GM10266 (cell line): ENCODE measurements around the gene IRF3.

Experiments
- DNase-seq: peaks from one replicate; pipeline ENCODE4 v3.0.0; 2012; ENCODE audit errors: extremely low spot score
- TF ChIP-seq, protein P1 (sequence below): IDR thresholded peaks from 2 replicates; pipeline ENCODE4 v1.5.1; 2012; ENCODE audit warnings: mild to moderate bottlenecking, low read depth; ENCODE audit not compliant: control insufficient read depth, insufficient read depth; ENCODE audit errors: missing control alignments

IRF3 gene

DNA sequence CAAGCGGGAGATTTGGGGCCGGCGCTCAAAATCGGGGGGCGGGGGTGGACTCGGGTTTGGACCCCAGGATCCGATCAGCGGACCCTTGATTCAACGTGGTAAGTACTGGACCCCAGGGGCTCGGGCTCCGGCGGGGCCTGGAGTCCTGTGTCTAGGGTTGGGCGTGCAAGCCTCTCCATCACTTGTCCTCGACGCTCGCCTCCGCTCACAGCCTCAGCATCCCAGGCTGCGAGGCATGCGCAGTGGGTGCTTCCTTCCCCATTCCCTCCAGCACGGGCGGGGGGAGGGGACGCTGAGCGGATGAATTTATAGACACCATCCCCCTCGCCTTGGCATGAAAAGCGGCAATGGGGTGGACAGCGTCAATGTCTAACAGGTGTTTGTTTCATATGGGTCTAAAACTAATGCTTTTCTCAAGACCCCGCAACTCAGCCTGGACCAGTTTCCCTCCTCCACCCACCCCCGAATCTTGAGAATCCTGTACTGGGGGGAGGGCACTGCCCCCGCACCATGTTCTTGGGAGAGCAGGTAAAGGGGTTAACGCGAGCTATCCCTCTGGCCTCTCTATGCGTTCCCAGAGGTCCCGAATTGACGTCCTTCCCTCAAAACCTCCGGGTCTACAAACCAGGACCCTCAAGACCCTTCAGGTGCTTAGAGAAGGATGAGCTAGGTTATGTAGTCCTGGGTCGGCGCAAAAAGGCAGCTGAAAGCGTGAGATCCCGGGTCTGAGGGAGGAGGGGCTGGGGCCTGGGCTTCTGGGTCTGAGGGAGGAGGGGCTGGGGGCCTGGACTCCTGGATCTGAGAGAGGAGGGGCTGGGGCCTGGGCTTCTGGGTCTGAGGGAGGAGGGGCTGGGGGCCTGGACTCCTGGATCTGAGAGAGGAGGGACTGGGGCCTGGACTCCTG, 25.8 kb upstream of the IRF3 start:
- no peak for DNase-seq
- TF ChIP-seq, protein P1, sequence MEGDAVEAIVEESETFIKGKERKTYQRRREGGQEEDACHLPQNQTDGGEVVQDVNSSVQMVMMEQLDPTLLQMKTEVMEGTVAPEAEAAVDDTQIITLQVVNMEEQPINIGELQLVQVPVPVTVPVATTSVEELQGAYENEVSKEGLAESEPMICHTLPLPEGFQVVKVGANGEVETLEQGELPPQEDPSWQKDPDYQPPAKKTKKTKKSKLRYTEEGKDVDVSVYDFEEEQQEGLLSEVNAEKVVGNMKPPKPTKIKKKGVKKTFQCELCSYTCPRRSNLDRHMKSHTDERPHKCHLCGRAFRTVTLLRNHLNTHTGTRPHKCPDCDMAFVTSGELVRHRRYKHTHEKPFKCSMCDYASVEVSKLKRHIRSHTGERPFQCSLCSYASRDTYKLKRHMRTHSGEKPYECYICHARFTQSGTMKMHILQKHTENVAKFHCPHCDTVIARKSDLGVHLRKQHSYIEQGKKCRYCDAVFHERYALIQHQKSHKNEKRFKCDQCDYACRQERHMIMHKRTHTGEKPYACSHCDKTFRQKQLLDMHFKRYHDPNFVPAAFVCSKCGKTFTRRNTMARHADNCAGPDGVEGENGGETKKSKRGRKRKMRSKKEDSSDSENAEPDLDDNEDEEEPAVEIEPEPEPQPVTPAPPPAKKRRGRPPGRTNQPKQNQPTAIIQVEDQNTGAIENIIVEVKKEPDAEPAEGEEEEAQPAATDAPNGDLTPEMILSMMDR = no peak

DNA sequence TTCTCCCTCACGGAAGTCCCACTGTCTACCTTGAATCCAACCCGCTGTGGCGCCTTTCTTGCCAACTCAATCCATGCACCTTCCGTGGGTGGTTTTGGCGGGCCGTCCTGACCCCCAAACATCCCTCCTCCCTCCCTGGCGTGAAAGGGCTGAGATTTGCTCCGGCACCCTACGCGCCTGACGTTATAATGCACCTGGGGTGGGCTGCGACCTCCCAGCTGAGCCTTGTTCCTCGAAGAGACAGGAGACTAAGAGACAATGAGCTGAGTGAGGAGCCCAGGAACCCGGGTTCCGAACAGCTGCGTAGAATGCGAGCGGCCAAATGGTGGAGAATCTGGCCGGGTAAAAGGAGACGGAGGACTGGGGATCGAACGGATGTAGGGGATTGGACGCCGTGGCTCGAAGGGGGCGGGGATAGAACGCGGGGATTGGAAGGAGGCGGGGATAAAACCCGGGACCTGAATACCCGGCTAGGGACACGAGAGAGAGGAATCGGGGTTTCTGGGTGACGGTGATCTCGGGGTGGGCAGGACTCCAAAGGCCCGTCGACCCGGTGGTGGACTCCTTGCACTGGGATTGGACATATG, 25.1 kb upstream of the IRF3 start, which contains the start of gene CPT1C:
CPT1C (plus strand) TSS at position 461 of the 587 bp plus-strand sequence. CDS start 1,137 bp downstream, outside the sequence.
- no peak for DNase-seq
- TF ChIP-seq, protein P1 = no peak

DNA sequence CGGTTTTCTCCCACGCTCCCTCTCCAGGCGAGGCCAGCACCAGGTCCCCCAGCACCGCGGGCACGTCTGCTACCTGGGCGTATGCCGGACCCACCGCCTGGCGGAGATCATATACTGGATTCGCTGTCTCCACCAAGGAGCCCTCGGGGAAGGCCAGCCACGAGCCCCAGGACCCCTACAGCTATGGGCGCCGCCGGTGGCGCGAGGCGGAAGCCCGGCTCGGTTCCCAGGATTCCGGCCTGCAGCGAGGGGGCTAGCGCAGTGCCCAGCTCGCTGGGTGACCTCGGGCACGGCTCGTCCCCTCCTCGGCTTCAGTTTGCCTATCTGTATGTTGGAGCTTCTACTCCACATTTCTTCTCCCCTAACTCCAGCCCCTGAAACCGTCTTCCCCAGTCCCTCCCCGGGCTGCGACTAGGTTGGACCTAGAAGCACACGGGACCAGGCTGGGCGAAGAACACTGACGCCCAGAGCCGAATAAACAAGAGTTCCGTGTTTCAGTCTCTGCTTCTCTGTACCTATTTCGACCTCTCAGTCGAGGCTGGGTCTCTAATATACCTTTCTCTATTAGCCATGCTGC, 24.5 kb upstream of the IRF3 start:
- TF ChIP-seq, protein P1 = no peak
- DNase-seq = no peak

DNA sequence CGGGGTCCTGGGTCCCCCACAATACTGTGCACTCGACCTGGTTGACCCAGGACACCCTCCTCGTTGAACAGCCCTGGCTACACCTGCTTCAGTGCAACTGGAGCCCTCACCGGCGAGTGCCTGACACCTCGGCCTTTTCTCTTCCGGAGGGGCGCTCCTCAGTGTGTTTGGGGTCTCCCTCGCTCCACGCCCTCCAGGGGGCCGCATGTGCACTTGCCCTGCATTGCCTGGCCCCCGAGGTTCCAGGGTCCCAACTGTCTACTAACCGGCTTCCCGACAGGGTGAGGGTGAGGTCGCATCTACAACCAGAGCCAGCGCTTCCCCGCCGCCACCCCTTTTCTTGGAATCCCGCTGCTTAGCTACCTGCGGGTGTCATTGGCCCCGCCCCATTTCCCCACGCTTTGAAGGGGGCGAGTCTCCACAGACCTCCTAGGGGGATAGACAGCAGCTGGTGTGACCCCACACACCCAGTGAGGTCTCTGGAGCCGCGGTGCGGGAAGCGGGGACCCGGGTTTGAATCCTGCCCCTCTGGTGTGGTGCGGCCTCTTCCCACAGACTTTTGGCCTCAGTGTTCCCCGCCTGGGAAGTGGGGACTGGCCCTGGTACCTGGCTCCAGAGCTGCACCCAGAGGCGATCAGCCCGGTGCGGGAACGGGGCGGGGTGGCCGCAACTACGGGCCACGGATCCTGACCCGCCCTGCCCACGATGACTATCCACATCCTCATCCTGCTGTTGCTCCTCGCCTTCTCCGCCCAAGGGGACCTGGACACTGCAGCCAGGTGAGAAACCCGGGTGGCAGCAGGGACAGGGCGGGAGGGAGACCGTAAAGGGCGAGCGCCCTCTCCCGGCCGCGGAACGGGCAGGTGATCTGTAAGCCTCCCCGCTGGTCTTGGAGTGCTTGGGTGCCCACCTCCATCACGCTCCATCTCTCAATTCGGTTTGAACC, 23.7 kb upstream of the IRF3 start, which contains the start of gene ADM5:
ADM5 (plus strand) TSS at position 462 of the 946 bp plus-strand sequence; CDS start at position 706, 244 bp downstream.
- DNase-seq = peak; percentile 56
- TF ChIP-seq, protein P1 = no peak

DNA sequence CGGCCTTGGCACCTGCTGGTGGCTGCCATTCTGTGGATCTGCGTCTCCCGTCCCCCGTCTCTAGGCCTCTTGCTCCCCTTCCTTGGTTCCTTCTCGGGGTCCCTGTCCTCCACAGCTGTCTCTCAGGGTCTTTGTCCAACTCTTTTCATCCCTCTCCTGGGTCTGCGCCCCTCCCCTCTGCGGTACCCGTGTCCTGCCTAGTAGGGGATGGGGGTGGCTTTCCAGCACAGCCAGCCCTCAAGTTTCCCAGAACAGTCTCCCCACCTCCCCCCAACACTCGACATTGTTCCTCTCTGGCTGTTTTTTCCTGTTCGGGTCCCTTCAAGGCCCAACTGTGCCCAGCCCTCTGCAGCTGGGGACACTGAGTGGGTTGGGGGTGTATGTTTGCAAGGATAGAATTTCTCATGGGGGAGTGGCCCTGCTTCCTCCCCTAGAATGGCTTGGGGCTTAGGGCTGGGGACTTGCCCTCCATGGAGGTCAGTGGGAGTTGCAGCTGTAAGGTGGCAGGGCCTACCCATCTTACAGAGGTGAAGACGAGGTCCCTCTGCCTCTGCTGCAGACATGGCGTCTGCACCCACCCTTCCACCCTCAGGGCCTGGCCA, 23.0 kb upstream of the IRF3 start:
- DNase-seq = no peak
- TF ChIP-seq, protein P1 = no peak

DNA sequence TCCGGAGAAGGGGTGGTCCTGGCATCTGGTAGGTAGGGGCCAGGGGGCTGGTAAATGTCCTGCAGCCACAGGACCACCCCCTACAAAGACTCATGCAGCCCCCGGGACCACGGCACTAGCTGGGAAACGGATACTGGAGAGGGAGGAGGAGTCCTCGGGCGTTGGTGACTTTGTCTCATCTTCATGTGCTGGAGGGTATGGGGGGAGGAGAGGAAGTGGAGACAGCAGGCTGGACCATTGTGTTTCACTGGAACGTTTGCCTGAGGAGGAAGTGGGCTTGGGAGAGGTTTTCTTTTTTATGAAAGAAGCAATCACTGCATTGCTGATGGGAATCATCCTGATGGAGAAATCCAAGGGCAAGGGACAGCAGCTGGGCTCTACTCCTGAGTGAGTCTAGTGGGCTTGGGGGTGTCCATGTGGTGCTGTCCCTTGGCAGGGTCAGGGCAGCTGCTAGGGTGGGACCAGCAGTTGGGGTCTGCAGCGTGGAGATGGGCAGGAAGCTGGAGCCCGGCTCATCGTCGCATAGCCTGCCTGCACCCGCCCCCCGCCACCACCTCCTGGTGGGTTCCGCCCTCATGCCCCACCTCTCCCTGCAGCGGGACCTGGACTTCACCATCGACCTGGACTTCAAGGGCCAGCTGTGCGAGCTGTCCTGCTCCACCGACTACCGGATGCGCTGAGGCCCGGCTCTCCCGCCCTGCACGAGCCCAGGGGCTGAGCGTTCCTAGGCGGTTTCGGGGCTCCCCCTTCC, 22.1 kb upstream of the IRF3 start:
- no peak for DNase-seq
- TF ChIP-seq, protein P1 = no peak
